Muscle layer of duodenum (tissue), 2 donors: Measurements from ENCODE around the gene HGFAC.

Source experiments
- H3K27ac ChIP-seq: one replicate; pipeline ENCODE4 v1.7.0; 2013; ENCODE audit warnings: mild to moderate bottlenecking, low read length
- H3K27me3 ChIP-seq: one replicate; pipeline ENCODE4 v1.7.0; 2013; ENCODE audit warnings: low read depth, mild to moderate bottlenecking, control low read depth, low read length
- H3K36me3 ChIP-seq, 2 donors: one replicate each; pipeline ENCODE4 v1.7.0; 2013; ENCODE audit warnings: low read length in 2 of 2, control low read depth in 1 of 2, mild to moderate bottlenecking in 1 of 2; ENCODE audit not compliant: insufficient read depth in 2 of 2, control insufficient read depth in 1 of 2
- H3K4me1 ChIP-seq, 2 donors: one replicate each; pipeline ENCODE4 v1.7.0; 2013; ENCODE audit warnings: low read length in 2 of 2, mild to moderate bottlenecking in 2 of 2, control low read depth in 1 of 2, moderate library complexity in 1 of 2; ENCODE audit not compliant: insufficient read depth in 2 of 2, control insufficient read depth in 1 of 2
- H3K4me3 ChIP-seq, 2 donors: one replicate each; pipeline ENCODE4 v1.7.0; 2013; ENCODE audit warnings: low read length in 2 of 2, low read depth in 1 of 2, mild to moderate bottlenecking in 1 of 2
- H3K9me3 ChIP-seq, 2 donors: one replicate each; pipeline ENCODE4 v1.7.0; 2013; ENCODE audit warnings: low read length in 2 of 2, control low read depth in 1 of 2, mild to moderate bottlenecking in 1 of 2; ENCODE audit not compliant: control insufficient read depth in 1 of 2
- donor health status: healthy.

HGFAC gene

GRCh38 chr4:3498407-3498806 is 56.6 kb downstream of the HGFAC start:
- no peaks in the 10 kb centered on the region for H3K4me1 ChIP-seq
- H3K27ac ChIP-seq: no peak overlapping the region
- no peaks in the 10 kb centered on the region for H3K9me3 ChIP-seq
- peaks cover 0 to 21% of the 10 kb centered on the region in 2 donors for H3K36me3 ChIP-seq
- no peak overlapping the region for H3K4me3 ChIP-seq
- H3K27me3 ChIP-seq: no peaks in the 10 kb centered on the region
